DOHH2 (cell line): ENCODE data around the gene RFX6.

ENCODE experiments used
- H3F3A ChIP-seq: fragments of 200-600 bp; sonication (generic), shearing (Covaris generic); 2 replicates; pipeline ENCODE4 v1.6.0; 2016; ENCODE audit warnings: antibody characterized with exemption, mild to moderate bottlenecking; ENCODE audit not compliant: control insufficient read depth, insufficient read depth
- H3K27ac ChIP-seq: fragments of 200-600 bp; sonication (generic); 2 replicates; pipeline ENCODE4 v1.5.1; 2014; ENCODE audit warnings: low read depth, mild to moderate bottlenecking, low read length, moderate library complexity
- H3K27me3 ChIP-seq: fragments of 200-600 bp; sonication (generic); 2 replicates; pipeline ENCODE4 v1.6.1; 2014; ENCODE audit warnings: mild to moderate bottlenecking, low read length, mixed read lengths; ENCODE audit not compliant: control insufficient read depth
- H3K36me3 ChIP-seq: fragments of 200-600 bp; sonication (generic); 2 replicates; pipeline ENCODE4 v1.6.1; 2014; ENCODE audit warnings: mild to moderate bottlenecking, low read length, moderate library complexity, mixed read lengths; ENCODE audit not compliant: control insufficient read depth
- H3K4me1 ChIP-seq: fragments of 200-600 bp; sonication (generic); 2 replicates; pipeline ENCODE4 v1.6.1; 2014; ENCODE audit warnings: mild to moderate bottlenecking, low read length, mixed read lengths; ENCODE audit not compliant: control insufficient read depth
- H3K4me2 ChIP-seq: fragments of 200-600 bp; sonication (generic); 2 replicates; pipeline ENCODE4 v1.6.0; 2014; ENCODE audit warnings: mild to moderate bottlenecking, low read length, moderate library complexity
- H3K4me3 ChIP-seq: fragments of 200-600 bp; sonication (generic); 2 replicates; pipeline ENCODE4 v1.5.1; 2014; ENCODE audit warnings: mild to moderate bottlenecking, low read length, mixed read lengths
- H3K79me2 ChIP-seq: fragments of 200-600 bp; sonication (generic); 2 replicates; pipeline ENCODE4 v1.6.1; 2014; ENCODE audit warnings: mild to moderate bottlenecking, low read length, mixed read lengths; ENCODE audit not compliant: control insufficient read depth
- H3K9me2 ChIP-seq: fragments of 200-600 bp; sonication (generic); replicated peaks from 2 replicates; pipeline ENCODE4 v1.6.1; 2014; ENCODE audit warnings: mild to moderate bottlenecking, low read length, mixed read lengths; ENCODE audit not compliant: control insufficient read depth
- H3K9me3 ChIP-seq: fragments of 200-600 bp; sonication (generic); 2 replicates; pipeline ENCODE4 v1.6.1; 2014; ENCODE audit warnings: antibody characterized with exemption, low read length, mixed read lengths; ENCODE audit not compliant: control insufficient read depth, insufficient read depth
- H4K20me1 ChIP-seq: fragments of 200-600 bp; sonication (generic); 2 replicates; pipeline ENCODE4 v1.6.0; 2014; ENCODE audit warnings: low read depth, mild to moderate bottlenecking, antibody characterized with exemption, low read length, moderate library complexity; ENCODE audit not compliant: control insufficient read depth, insufficient read depth
- EZH2phosphoT487 ChIP-seq: fragments of 200-600 bp; sonication (generic); IDR thresholded peaks from 2 replicates; pipeline ENCODE4 v1.6.1; 2017; ENCODE audit warnings: borderline replicate concordance, mild to moderate bottlenecking, antibody characterized with exemption, low read length, moderate library complexity, mixed read lengths
- TF ChIP-seq, protein P1 (sequence below): fragments of 200-600 bp; sonication (generic); IDR thresholded peaks from one replicate; pipeline ENCODE4 v1.5.1; 2014; ENCODE audit warnings: antibody characterized with exemption, mild to moderate bottlenecking, low read depth, low read length; ENCODE audit not compliant: poor library complexity, severe bottlenecking

The RFX6 gene

DNA sequence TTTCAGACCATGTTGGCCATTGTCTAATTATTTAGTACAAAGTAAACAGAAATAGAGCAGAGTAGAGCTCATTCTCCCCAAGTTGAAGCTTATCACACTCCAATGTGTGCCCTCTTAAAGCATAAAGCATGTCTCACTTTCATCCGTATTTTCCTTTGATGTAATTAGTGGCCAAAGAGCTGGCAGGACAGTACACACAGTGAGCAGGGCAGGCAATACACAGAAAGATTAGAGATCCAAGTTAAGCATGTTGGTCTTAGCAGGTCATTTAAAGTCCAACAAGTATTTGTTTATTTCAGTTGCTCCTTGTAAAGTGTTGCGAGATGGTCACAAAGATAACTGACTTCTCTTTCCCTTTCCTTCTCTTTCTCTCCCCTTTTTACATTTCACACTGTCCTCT, 47.2 kb downstream of the RFX6 start:
- no peaks in the 10 kb centered on the region for H3K9me3 ChIP-seq
- TF ChIP-seq, protein P1, sequence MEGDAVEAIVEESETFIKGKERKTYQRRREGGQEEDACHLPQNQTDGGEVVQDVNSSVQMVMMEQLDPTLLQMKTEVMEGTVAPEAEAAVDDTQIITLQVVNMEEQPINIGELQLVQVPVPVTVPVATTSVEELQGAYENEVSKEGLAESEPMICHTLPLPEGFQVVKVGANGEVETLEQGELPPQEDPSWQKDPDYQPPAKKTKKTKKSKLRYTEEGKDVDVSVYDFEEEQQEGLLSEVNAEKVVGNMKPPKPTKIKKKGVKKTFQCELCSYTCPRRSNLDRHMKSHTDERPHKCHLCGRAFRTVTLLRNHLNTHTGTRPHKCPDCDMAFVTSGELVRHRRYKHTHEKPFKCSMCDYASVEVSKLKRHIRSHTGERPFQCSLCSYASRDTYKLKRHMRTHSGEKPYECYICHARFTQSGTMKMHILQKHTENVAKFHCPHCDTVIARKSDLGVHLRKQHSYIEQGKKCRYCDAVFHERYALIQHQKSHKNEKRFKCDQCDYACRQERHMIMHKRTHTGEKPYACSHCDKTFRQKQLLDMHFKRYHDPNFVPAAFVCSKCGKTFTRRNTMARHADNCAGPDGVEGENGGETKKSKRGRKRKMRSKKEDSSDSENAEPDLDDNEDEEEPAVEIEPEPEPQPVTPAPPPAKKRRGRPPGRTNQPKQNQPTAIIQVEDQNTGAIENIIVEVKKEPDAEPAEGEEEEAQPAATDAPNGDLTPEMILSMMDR = no peak
- no peak for TF ChIP-seq EZH2phosphoT487
- H3K4me3 ChIP-seq = no peak overlapping the region
- H3K27ac ChIP-seq = no peak overlapping the region
- H3K36me3 ChIP-seq = no peaks in the 10 kb centered on the region
- no peak overlapping the region for H3K4me2 ChIP-seq
- no peaks in the 10 kb centered on the region for H3K9me2 ChIP-seq
- H3K79me2 ChIP-seq = no peaks in the 10 kb centered on the region
- no peaks in the 10 kb centered on the region; the same call in 1 of the 2 replicates for H3K27me3 ChIP-seq
- H3K4me1 ChIP-seq = no peaks in the 10 kb centered on the region
- H4K20me1 ChIP-seq = no peaks in the 10 kb centered on the region
- no peaks in the 10 kb centered on the region for H3F3A ChIP-seq

DNA sequence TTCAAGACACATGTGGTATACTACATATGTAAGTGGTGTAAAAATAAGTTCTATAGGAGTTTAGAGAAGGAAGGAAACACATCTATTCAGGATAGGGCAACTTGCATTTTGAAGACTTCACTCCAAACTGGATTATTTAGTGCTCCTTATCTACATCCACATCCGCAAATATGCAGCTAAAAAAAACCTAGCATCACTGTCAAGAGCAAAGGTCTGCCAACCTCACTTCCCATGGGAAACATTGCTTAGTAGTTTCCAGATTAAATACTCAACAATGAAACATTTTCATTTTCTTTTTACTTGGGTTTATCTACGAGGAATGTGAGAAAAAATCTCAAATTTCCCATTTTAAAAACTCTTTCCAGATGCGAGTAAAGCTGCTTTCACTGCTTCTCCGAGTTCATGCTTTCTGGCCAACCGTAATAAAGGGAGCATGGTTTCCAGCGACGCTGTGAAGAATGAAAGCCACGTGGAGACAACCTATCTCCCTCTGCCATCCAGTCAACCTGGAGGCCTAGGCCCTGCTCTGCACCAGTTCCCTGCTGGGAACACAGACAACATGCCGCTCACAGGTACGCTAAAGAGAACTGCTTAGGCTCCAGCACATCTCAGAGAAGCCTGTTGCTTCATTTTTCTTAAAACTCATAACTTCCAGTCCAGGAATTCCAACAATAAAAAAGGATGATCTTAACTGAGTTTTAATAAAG, 48.2 kb downstream of the RFX6 start:
- TF ChIP-seq, protein P1 = no peak
- TF ChIP-seq EZH2phosphoT487 = no peak
- H3F3A ChIP-seq = no peaks in the 10 kb centered on the region
- no peaks in the 10 kb centered on the region for H3K79me2 ChIP-seq
- no peaks in the 10 kb centered on the region for H3K4me1 ChIP-seq
- H3K4me3 ChIP-seq = no peak overlapping the region
- no peak overlapping the region for H3K27ac ChIP-seq
- no peaks in the 10 kb centered on the region for H3K36me3 ChIP-seq
- no peaks in the 10 kb centered on the region for H3K9me2 ChIP-seq
- no peaks in the 10 kb centered on the region for H3K9me3 ChIP-seq
- H4K20me1 ChIP-seq = no peaks in the 10 kb centered on the region
- H3K27me3 ChIP-seq = no peaks in the 10 kb centered on the region; the same call in 1 of the 2 replicates
- no peak overlapping the region for H3K4me2 ChIP-seq

DNA sequence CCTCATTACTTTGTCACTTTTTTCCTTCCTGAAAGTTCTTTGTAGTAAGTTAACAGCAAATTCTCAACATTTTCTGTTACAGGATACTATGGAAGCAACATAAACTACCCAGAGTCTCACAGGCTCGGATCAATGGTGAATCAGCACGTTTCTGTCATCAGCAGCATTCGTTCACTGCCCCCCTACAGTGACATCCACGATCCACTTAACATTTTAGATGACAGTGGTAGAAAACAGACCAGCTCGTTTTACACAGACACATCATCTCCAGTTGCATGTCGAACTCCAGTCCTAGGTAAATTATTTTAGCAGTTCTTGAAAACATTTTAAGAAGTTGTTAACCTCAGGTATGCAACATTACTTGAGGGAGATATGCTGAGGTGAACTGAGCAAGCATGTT, 51.6 kb downstream of the RFX6 start:
- TF ChIP-seq, protein P1 = no peak

More for the DNA sequence above, 51.6 kb downstream of the RFX6 start:
- Histone ChIP-seq H3K36me3 (no peaks in the 10 kb centered on the region), H3K27me3 (no peaks in the 10 kb centered on the region; the same call in 1 of the 2 replicates), H3K4me3 (no peak overlapping the region), H4K20me1 (no peaks in the 10 kb centered on the region), H3F3A (no peaks in the 10 kb centered on the region), H3K4me2 (no peak overlapping the region), H3K79me2 (no peaks in the 10 kb centered on the region), H3K27ac (no peak overlapping the region), H3K4me1 (no peaks in the 10 kb centered on the region), H3K9me3 (no peaks in the 10 kb centered on the region), H3K9me2 (no peaks in the 10 kb centered on the region)
